NCI-H748 (cell line): ENCODE data around the gene REXO5.
"Not testable (repeated sequence)": the region's sequence is repeated elsewhere in the genome, so short reads cannot be mapped to it uniquely, and the experiment has no call there.

Experiments used
- DNase-seq: peaks from one replicate; lab custom pipeline; 2025; ENCODE audit not compliant: unreplicated experiment; lab: John Stamatoyannopoulos, UW

Gene REXO5

DNA sequence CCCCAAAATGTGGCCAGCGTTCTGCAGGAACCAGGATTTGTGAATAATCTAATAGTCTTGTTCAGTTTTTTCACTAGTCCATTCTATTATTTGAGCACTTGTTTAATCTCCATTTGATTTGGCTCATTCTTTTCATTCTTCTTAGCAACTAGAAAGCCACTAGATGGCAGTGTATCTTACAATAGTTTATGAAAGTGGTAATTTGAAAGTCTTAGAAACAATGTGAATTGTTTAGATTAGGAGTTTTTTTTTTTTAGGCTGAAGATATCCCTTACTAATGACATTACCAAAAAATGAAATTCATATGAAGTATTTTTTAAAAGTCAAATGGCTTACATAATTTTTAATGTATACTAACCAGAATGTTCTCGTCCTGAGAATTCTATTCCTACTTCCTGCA lies 6.7 kb upstream of the REXO5 start:
- no peak for DNase-seq

DNA sequence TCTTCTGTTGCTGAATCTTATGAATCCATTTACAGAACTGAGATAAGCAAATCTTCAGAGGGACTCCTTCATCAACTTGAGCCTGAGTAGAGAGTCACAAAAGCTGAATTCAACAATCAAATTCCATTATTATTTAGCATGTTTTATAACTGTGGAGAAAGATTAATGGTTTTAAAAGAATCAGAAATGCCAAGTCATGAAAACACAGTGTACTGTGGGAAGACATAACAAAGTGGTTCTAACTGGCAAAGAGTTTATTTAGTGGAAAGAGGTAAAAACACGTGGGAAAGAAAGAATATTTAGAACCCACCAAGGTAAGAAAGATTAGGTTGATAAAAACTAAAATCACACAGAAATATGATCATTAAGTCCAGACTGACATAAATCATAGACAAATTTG lies 5.0 kb upstream of the REXO5 start:
- no peak for DNase-seq

DNA sequence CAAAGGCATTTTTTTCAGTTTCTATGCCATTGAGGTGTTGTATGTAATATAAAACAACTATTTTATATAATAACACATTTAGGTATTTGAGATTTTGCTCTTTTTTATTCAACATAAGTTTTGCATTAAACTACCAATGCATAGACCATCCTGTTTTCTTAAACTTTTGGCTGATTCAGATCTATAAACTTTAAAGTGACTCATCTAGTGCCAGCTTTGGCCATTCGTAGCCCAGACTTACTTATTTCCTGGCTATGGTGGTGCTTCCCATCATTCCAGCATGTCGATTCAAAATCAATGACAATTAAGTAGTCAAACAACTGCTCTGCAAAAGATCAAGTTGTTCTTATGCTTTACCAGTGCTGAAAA lies 3.2 kb upstream of the REXO5 start:
- no peak for DNase-seq

DNA sequence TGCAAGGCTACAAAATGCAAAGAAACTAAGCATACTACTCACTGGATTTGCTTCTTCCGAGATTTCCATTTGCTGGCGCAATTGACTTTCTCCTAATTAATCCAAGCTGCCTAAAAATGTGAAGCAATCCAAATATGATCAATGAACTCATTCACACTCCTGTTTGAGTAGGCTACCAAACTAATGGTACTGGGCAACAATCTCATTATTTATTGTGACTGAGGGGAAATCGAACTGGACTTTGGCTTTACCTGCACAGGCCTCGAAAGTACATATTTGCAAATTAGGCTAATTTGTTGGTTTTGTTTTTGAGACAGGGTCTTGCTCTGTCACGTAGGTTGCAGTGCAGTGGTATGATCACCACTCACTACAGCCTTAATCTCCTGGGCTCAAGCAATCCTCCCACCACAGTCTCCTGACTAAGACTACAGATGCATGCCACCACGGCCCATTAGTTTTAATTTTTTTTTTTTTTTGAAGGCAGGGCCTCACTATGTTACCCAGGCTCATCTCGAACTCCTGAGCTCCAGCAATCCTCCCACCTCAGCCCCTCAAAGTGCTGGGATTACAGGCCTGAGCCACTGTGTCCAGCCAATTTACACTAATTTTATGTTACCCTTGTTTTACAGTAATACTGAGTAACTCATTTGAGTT lies 2.6 kb upstream of the REXO5 start:
- DNase-seq = no peak

DNA sequence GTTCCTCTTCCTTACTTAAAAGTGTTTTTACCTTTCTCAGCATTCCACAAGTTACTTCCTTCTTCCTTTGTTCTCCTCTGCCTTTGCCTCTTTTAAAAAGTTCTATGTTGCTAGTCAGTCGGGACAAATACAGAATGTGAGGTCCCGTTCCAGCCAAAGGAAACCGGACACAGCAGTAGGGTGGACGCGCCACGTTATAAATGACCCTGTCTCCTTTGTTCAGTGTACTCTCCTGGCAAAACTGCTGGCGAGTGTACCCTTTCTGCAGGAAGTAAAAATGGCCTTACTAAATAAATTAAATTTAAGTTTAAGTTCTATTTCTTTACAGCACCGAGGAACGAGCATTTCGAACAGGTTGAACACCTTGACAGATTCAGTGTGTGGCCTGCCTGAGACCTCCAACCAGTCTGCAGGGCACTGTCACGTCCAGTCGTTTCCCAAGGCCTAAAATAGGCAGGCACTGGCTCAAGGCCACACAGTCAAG lies 601 bp upstream of the REXO5 start:
- not testable (repeated sequence) for DNase-seq

DNA sequence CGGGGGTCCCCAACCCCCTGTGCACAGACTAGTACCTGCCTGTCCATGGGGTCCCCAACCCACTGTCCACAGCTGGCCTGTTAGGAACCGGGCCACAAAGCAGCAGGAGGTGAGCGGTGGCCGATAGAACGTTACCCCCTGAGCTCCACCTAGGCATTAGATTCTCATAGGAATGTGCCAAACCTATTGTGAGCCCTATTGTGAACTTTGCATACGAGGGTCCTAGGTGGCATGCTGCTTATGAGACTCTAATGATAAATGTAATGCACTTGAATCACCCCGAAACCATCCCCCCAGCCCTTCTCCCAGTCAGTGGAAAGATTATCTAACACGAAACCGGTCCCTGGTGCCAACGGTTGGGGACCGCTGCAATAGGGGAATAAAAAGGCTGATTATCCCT lies 1.5 kb downstream of the REXO5 start:
- DNase-seq = no peak

DNA sequence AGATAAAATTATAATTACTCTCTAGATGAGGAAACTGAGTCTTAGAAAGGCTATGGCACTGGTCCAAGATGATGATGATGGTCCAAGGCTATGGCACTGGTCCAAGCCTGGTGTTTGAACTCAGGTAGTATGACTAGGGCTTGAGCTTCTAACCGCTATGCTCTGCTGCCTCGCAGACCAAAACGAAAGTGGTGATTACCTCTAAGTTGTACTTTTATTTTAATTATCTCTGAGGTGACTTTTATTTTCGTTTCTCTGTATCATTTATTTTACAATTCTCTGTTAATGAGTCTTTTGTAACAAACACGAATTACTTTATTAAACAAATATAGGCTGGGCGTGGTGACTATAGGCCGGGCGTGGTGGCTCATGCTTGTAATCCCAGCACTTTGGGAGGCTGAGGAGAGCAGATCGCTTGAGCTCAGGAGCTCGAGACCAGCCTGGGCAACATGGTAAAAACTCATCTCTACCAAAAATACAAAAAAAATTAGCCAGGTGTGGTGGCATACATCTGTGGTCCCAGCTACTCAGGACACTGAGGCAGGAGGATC lies 5.6 kb downstream of the REXO5 start:
- DNase-seq = no peak

DNA sequence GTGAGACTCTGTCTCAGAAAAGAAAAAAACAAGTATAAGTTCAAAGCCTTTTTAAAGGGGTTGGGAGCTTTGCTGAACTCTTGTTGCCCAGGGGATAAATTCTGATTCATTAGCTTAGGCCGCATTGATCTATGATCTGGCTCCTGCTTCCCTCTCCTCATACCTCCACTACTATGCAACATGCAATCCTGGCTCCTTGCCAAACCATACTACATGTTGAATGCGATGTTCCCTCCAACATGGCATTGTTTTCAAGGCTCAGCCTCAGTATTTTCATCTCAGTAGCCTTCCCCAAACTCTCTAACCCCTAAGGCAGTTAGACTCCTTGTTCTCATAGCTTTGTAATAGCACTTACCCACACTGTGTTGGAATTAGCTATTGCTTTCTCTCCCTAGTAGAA lies 6.2 kb downstream of the REXO5 start:
- DNase-seq = no peak

DNA sequence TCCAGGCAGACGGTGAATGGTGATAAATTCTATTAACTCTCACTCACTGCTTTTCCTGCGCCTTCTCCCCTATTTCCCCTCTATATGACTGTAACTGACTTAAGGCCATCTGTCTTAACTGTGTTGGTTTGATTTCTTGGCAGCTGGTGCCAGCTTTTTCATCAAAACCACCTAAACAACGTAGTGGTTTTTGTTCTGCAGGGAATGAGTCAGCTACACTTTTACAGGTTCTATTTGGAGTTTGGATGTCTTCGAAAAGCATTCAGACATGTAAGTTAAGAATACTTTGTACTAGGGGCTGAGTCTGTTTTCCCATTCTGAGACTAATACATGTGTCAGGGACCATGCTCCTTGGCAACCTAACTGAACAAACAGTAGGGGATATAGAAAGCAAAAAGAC lies 8.5 kb downstream of the REXO5 start:
- no peak for DNase-seq

DNA sequence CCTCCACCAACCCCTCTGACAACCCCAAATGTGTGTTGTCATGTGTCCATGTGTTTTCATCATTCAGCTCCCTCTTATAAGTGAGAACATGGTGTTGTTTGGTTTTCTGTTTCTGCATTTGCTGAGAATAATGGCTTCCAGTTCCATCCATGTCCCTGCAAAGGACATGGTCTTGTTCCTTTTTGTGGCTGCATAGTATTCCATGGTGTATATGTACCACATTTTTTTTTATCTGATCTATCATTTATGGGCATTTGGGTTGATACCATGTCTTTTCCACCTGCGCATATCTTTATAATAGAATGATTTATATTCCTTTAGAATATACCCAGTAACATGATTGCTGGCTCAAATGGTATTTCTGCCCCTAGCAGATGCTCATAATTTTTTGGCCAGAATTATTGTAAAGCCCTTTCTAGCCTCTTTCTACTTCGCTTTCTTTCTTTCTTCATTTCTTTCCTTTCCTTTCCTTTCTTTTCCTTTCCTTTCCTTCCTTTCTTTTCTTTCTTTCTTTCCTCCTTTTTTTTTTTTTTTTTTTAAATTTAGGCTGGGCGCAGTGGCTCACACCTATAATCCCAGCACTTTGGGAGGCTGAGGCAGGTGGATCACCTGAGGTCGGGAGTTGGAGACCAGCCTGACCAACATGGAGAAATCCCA lies 12.7 kb downstream of the REXO5 start:
- no peak for DNase-seq

DNA sequence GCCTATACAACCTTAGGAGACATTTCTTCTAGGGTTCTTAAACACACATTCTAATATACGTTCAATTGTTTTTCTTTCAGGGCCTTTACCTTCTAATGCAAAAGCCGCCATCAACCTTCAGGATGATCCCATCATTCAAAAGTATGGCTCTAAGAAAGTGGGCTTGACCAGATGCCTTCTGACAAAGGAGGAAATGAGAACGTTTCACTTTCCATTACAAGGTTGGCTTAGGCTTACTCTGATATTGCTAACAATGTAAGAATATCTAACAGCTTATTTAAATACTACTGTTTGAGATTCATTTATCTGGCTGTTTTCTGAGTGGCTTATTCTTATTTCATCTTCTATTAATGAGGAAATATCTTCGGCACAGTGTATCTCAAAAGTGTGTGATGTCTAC lies 15.4 kb downstream of the REXO5 start:
- no peak for DNase-seq

DNA sequence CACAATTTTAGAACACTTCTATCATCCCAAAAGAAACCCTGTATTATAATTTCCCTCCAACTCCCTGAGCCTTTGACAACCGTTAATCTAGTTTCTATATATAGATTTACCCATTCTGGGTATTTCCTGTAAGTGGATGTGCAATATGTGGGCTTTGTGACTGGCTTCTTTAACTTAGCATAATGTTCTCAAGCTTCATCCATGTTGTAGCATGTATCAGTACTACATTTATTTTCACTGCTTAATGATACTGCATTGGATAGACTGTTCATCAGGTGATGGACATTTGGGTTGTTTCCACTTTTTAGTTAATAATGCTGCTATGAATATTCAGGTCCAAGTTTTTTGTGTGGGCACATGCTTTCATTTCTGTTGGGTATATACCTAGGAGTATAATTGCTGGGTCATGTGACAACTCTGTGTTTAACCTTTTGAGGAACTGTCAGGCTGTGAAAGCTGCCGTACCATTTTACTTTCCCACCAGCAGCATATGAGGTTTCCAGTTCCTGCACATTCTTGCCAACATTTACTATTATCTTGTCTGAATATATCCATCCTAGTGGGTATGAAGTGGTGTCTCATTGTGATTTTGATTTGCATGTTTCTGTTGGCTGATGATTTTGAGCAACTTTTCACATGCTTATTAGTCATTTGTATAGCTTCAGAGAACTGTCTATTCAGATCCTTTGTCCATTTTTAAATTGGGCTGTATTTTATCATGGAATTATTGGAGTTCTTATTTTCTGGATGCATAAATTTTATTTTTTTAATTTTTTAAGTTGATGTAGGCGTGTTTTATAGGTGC lies 16.4 kb downstream of the REXO5 start:
- no peak for DNase-seq

DNA sequence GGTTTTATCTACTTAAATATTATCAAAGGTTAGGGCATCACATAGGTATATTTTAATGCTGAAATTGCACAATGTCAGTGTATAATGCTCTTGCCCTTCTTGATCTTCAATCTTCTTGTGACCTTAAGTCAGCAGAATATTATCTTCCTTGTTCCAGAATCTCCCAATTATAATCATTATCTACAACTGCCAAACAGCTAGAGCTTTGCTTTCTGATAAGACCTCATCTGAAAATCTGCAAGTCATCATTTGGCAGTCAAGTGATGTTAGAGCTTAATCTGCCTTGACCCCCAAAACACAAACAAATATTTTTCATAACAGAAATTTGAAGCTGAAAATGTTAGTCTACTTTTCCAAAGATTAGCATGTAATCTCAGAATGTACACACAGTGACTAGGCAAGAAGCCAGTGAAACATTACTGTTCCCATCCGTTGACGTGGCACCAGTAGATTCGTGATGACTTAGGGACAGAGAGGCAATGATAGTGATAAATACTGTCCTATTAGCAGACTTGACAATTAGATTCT lies 19.8 kb downstream of the REXO5 start:
- no peak for DNase-seq

DNA sequence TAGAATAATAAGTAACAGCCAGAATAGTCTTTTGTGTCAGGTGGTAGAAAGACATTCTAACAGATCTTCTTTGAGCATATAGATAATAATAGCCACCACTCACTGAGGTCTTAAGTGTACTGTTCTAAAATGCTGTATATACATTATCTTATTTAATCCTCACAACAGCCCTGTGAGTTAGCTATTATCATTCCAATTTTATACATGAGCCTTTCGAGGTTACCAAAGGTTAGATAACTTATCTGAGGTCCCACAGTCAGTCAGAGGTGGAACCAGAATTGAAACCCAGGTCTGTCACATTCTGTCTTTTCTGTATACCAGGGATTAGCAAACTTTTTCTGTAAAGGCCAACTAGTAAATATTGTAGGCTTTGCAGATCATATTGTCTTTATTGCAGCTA lies 23.2 kb downstream of the REXO5 start:
- DNase-seq = no peak

DNA sequence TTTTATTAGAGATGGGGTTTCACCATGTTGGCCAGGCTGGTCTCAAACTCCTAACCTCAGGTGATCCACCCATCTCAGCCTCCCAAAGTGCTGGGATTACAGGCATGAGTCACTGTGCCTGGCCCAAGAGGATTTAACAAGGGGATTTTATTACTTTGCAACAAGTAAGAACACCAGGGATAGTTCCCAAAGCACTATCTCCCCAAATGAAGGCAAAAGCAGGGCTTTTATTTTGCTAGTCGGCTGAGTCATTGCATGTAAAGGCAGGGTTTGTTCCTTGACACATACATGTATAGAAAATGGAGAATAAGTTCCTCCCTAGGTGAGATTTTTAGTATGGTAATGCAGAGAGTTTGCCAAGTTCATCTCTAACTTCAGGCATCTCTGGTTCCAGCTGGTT lies 24.0 kb downstream of the REXO5 start:
- DNase-seq = no peak

DNA sequence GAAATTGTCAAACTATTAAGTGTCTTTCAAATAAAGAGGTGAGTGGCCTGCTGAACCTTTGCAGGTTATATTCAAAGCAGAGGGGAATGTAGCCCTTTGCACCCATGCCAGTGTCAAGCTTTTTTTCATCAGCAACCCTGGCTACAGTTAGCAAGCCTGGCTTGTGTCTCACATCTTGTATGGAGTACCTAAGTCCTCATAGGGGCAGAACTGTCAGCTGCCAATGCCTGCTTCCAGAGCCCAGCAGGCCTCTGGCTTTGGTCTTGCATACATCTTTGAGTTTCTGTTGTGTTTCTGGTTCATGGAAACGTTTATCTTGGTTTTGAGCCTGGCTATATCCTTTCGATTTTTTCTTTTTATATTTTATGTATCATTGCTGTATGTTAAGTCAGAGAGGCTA lies 26.8 kb downstream of the REXO5 start:
- DNase-seq = no peak

DNA sequence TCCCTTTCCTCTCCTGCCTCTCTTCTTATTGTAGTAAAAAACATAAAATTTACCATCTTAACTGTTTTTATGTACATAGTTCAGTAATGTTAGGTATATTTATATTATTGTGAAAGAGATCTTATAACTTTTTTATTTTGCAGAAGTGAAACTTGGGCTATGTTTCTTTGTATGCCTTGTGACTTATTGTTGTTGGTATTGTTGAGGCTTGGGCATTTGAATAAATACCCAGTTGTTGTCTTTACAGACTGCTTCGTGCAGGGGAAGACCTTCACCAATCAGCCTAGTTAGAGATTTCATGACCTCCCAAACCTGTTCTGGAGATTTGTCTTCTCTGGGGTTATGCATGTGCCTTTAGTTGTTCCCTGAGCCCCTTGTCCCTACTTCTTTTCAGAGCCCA lies 31.9 kb downstream of the REXO5 start:
- DNase-seq = no peak

DNA sequence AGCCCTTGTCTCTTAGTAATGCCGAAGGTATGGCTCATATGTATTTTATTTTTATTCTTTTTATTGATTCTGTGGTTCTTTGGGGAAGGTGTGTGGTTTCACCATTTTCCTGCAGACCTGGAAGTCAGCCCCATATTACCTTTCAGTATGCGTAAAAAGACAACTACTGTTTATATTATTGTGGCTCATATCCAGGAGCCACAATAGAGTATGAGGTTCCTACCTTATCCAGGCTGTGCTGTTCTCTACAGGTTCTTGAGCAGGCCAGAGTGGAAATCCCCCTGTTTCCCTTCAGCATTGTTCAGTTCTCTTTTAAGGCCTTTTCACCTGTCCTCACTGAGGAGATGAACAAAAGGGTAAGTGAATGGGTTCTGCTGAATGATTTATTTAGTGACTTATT lies 33.2 kb downstream of the REXO5 start:
- DNase-seq = no peak

DNA sequence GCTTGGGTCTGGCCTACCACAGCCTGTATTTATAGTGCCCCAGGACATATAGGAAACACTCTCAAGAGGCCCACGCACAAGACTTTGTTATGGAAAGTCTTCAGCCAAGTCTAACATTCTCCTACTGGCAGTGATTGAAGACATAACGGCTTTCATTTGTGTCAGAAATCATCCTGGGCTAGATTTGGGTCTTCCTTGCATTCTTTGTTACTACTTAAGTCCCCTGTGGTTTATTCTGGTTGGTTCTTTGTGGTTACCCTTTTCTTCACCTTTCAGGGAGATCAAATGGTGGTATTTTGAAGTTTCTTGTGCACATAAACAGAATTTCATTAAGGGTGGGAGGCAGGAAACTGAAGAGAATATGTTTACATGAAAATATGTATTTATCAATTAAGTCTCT lies 37.7 kb downstream of the REXO5 start:
- no peak for DNase-seq

DNA sequence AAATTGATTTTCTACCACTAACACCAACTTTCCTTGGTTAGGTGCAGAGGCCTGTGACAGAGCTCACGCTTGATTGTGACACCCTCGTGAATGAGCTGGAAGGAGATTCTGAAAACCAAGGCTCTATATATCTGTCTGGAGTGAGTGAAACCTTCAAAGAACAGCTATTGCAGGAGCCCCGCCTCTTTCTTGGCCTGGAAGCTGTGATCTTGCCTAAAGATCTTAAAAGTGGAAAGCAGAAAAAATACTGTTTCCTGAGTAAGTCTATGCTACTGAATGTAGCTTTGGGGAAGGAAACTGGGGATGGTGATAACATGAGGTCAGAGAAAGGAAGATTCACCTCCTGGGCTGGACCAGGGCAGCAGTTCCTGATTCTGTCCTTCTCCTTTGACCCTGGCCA lies 38.3 kb downstream of the REXO5 start:
- DNase-seq = no peak

DNA sequence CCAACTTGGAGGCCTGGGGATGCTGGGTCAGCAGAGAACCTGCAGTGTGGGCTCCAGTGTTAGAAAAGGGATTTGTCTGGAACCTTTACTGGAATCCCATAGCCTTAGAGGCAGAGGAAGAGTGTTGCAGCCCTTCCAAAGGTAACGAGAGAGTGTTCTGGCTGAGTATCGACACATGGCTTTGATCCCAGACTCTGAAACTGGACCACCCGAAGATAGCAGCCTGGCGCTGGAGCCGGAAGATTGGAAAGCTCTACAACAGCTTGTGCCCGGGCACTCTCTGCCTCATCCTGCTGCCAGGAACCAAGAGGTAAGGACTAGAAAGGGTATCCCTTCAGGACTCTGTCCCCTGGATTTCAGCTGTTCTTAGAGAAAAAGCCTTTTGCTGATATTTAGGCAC lies 39.7 kb downstream of the REXO5 start:
- DNase-seq = no peak

DNA sequence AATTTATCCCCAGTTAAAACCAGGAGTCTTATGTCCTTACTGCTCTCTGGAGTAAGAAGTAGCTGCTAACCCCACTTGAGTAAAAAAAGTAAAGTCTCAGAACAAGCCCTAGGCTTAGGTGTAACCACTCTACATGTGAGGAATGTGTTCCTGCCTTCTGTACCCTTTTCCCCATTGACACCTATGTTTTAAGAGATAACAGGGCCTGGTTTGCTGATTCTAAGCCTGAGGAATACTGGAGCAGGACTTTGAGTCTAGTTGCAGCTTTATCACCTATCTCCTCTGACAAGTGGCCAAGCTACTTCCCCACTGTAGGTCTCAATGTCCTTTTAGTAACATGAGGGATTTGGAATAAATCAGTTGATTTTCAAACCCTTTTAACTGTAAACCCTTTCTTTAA lies 40.2 kb downstream of the REXO5 start:
- no peak for DNase-seq
